Pancreas (tissue), 10 donors: ENCODE measurements around the gene ARHGAP28. TPM values are rescaled to one million over a fixed set of nuclear protein-coding genes. Genes with fewer than 3 reads are reported as not detected.

Experiments
- ATAC-seq, 4 donors: fragments of 200-7000 bp; cut with Tn5 transposase; one replicate each; pipeline versions ENCODE4 v1.8.0 to v1.9.1; 2020; ENCODE audit warnings: mild to moderate bottlenecking in 4 of 4, moderate library complexity in 4 of 4
- DNase-seq, 6 donors: peaks; one replicate each; pipeline ENCODE4 v3.0.0-alpha.2; 2020
- FAIRE-seq: peaks from 2 replicates; lab custom pipeline; 2012; peaks lifted over from hg19 to GRCh38; lab: Jason Lieb, UNC
- H3K27ac ChIP-seq, 4 donors: fragments of 200-600 bp; sonication (generic); 1 replicate in 3 of 4; 2 replicates in 1 of 4; pipeline versions ENCODE4 v1.5.0 to v1.8.0; 2020
- H3K27me3 ChIP-seq, 4 donors: fragments of 200-600 bp; one replicate each; pipeline ENCODE4 v1.8.0; 2021
- H3K36me3 ChIP-seq, 3 donors: fragments of 200-600 bp; sonication (generic) in 1 of 3; one replicate each; pipeline versions ENCODE4 v1.5.0 to v1.8.0; 2020 to 2021
- H3K4me1 ChIP-seq, 3 donors: fragments of 200-600 bp; one replicate each; pipeline ENCODE4 v1.8.0; 2021
- H3K4me3 ChIP-seq, 4 donors: fragments of 200-600 bp; sonication (generic) in 2 of 4; one replicate each; pipeline versions ENCODE4 v1.5.0 to v1.8.0; 2020 to 2021
- H3K9me3 ChIP-seq, 4 donors: fragments of 200-600 bp; one replicate each; pipeline ENCODE4 v1.8.0; 2021
- CTCF ChIP-seq, 4 donors: fragments of 200-600 bp; sonication (generic) in 3 of 4; IDR thresholded peaks; one replicate each; pipeline versions ENCODE4 v1.5.0 to v1.8.0; 2021; ENCODE audit warnings: antibody characterized with exemption in 4 of 4
- WGBS, 2 donors: extraction: QIAGEN DNeasy Blood & Tissue Kit; methylation state at CpG; one replicate each; pipeline ENCODE4 v1.1.7; 2013; 5-methylcytosine and 5-hydroxymethylcytosine counted together
- intact Hi-C, 3 donors: fragments of 100-400 bp; cut with DNase I; formaldehyde crosslinking; loops; one replicate each; pipeline versions ENCODE4 v1.11.1 to v1.14.2; 2022
- polyA plus RNA-seq, 2 donors: library from polyadenylated mRNA; stranded (reverse); fragments of 200-250 nt; gene quantifications; one replicate each; pipeline ENCODE4 v1.2.3, GENCODE V29; 2013
- total RNA-seq, 6 donors: library from RNA; stranded (reverse); fragmentation: NEBNext Ultra II Directional in 4 of 6; extraction: Animal tissue kit (Norgen Biotek cat#: 25700) in 4 of 6; gene quantifications; one replicate each; pipeline versions ENCODE4 v1.2.1 to v1.2.4, GENCODE V29; 2021 to 2023
- donor health status: healthy with polysubstance abuse.
- donor health status: DM: no; HTN: no; CAD: no; lungs with moderate emphysema.
- donor health status: DM: no; HTN: no; CAD: no.
- donor health status: control.
- donor health status: control.
- donor health status: Bipolar disorder and iron deficiency.
- donor health status: DM: yes; HTN: yes; CAD: no.
- donor health status: DM: no; HTN: no; CAD: no.
- donor health status: DM: no; HTN: no; CAD: no.
- donor health status: DM: yes; HTN: yes; CAD: no.

ARHGAP28 gene
- total and polyA plus RNA-seq, 8 donors = 0.91 to 9.9 (median 6.9) TPM

- intact Hi-C loops = no loop called here
- no peak overlapping the region for H3K4me3 ChIP-seq
- DNase-seq = no peak
- ATAC-seq = no peak
- no peak overlapping the region for H3K27ac ChIP-seq
- peaks cover 0 to 8% (median 0%) of the 10 kb centered on the region in 3 donors for H3K4me1 ChIP-seq
- no peaks in the 10 kb centered on the region for H3K9me3 ChIP-seq
- 90 to 91% methylated on average over 6 of the region's 6 CpGs for WGBS, 2 donors
- no peak for TF ChIP-seq CTCF (IDR thresholded peaks at IDR 0.05)
- no peak for FAIRE-seq
- H3K27me3 ChIP-seq = no peaks in the 10 kb centered on the region
- H3K36me3 ChIP-seq = no peaks in the 10 kb centered on the region
Observed at GRCh38 chr18:6784046-6784445, 54.5 kb downstream of the ARHGAP28 start.

GRCh38 chr18:6785001-6785400 lies 55.5 kb downstream of the ARHGAP28 start:
- intact Hi-C loops = no loop called here
- H3K27me3 ChIP-seq = no peaks in the 10 kb centered on the region
- 51 to 54% methylated on average over 2 of the region's 2 CpGs for WGBS, 2 donors

GRCh38 chr18:6785411-6785810 lies 55.9 kb downstream of the ARHGAP28 start:
- FAIRE-seq = no peak
- Histone ChIP-seq H3K9me3 (no peaks in the 10 kb centered on the region), H3K36me3 (no peaks in the 10 kb centered on the region), H3K4me3 (no peak overlapping the region), H3K27me3 (no peaks in the 10 kb centered on the region), H3K4me1 (peaks cover 0 to 8% (median 0%) of the 10 kb centered on the region in 3 donors), H3K27ac (no peak overlapping the region)
- intact Hi-C loops = no loop called here
- 85 to 96% methylated on average over 3 of the region's 3 CpGs for WGBS, 2 donors
- no peak for TF ChIP-seq CTCF (IDR thresholded peaks at IDR 0.05)
- no peak for DNase-seq
- no peak for ATAC-seq

More at GRCh38 chr18:6785001-6785400, 55.5 kb downstream of the ARHGAP28 start:
- Histone ChIP-seq H3K4me3 (no peak overlapping the region), H3K36me3 (no peaks in the 10 kb centered on the region), H3K9me3 (no peaks in the 10 kb centered on the region), H3K4me1 (peaks cover 0 to 8% (median 0%) of the 10 kb centered on the region in 3 donors), H3K27ac (no peak overlapping the region)
- TF ChIP-seq CTCF (IDR thresholded peaks at IDR 0.05) = no peak
- ATAC-seq (no peak), DNase-seq (no peak), FAIRE-seq (no peak)

GRCh38 chr18:6792391-6792790 lies 62.9 kb downstream of the ARHGAP28 start:
- no peaks in the 10 kb centered on the region for H3K36me3 ChIP-seq
- no peaks in the 10 kb centered on the region for H3K4me1 ChIP-seq
- DNase-seq = no peak
- intact Hi-C loops = no loop called here
- H3K4me3 ChIP-seq = no peak overlapping the region
- no peak for TF ChIP-seq CTCF (IDR thresholded peaks at IDR 0.05)
- H3K27me3 ChIP-seq = no peaks in the 10 kb centered on the region
- no peak overlapping the region for H3K27ac ChIP-seq
- ATAC-seq = no peak
- H3K9me3 ChIP-seq = no peaks in the 10 kb centered on the region
- WGBS, 2 donors = 92 to 97% methylated on average over 5 of the region's 5 CpGs
- no peak for FAIRE-seq

- Histone ChIP-seq H3K4me3 (no peak overlapping the region), H3K4me1 (no peaks in the 10 kb centered on the region), H3K27ac (no peak overlapping the region), H3K27me3 (no peaks in the 10 kb centered on the region), H3K36me3 (no peaks in the 10 kb centered on the region), H3K9me3 (no peaks in the 10 kb centered on the region)
- FAIRE-seq (no peak), DNase-seq (no peak), ATAC-seq (no peak)
- intact Hi-C loops = no loop called here
- 81 to 88% methylated on average over 5 of the region's 5 CpGs for WGBS, 2 donors
- TF ChIP-seq CTCF (IDR thresholded peaks at IDR 0.05) = no peak
Observed at GRCh38 chr18:6793455-6793854, 63.9 kb downstream of the ARHGAP28 start.
